Umbilical cord (tissue), 2 donors: ENCODE data around the gene MICALL2. TPM values are rescaled to one million over a fixed set of nuclear protein-coding genes. Genes with fewer than 3 reads are reported as not detected.
"Not testable (repeated sequence)": the region's sequence is repeated elsewhere in the genome, so short reads cannot be mapped to it uniquely, and the experiment has no call there.

ENCODE experiments used
- DNase-seq: peaks from one replicate; pipeline ENCODE4 v3.0.0-alpha.2; 2015; ENCODE audit warnings: low spot score
- total RNA-seq: library from RNA; depleted of rRNA; stranded (reverse); fragments of >200 nt; gene quantifications from one replicate; pipeline ENCODE4 v1.2.3, GENCODE V29; 2014; ENCODE audit warnings: low replicate concordance; ENCODE audit not compliant: insufficient read depth

Gene MICALL2
- total RNA-seq, 1 donor from 2014 or later = 13.5 TPM

GRCh38 chr7:1447551-1448244 lies 11.6 kb downstream of the MICALL2 start:
- peak; percentile 76 for DNase-seq

DNA sequence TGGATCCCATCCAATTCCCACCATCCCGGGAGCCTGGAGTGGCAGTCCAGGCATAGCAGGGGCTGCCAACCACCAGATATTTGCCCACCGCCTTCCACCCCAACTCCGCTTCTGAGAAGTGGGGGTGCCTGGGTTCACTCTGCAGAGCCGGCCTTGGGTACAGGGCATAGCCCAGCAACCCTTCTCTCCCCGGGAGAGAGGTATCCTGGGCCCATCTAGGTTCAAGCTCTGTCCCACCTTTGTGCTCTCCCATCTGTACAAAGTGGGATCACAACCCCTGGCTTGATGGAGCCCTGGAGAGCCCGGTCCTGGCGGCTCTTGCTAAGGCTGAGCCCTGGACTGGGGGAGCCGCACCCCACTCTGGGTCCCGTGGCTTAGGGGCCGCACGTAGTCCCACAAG lies 12.2 kb downstream of the MICALL2 start:
- DNase-seq = no peak

GRCh38 chr7:1446620-1447032 lies 12.6 kb downstream of the MICALL2 start:
- DNase-seq = no peak

- DNase-seq = not testable (repeated sequence)
Measured at GRCh38 chr7:1446026-1446425, 13.2 kb downstream of the MICALL2 start.

DNA sequence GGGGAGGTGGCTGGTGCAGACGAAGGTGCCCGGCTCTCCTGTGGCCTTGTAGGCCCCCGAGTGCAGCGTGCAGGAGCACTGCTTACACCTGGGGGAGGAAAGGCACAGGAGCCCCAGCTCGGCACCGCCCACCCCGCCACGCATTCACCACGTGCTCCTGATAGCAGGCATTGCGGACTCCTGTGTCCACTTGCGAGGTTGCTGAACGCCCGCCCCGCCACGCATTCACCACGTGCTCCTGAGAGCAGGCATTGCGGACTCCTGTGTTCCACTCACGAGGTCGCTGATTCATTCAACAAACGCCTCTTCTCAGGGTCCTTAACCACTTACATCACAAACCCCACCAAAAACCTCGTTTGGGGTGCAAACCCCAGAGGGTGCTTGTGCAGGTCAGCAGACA lies 13.9 kb downstream of the MICALL2 start:
- DNase-seq = no peak

DNA sequence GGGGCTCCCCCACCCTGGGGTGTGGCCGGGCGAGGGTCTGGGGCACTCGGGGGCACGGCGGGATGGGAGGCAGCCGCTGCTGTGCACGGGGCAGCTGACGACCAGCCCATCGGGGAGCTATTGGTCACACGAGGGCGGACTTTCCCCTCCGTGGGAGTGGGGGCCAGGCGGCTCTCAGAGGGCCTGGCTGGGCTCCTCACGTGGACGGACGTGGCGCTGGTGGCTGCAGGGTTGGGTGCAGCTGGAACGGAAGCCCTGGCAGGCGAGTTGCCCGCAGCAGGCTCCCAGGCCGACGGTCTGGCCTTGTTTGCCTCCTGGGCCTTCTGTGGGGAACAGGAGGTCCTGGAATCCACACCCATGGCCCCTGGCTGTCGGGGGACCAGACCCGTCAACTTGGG lies 14.3 kb downstream of the MICALL2 start:
- DNase-seq = no peak

GRCh38 chr7:1444214-1444924 lies 14.9 kb downstream of the MICALL2 start:
- DNase-seq = no peak

GRCh38 chr7:1443587-1444200 lies 15.6 kb downstream of the MICALL2 start:
- not testable (repeated sequence) for DNase-seq

- no peak for DNase-seq
Measured at GRCh38 chr7:1442355-1443124, 16.7 kb downstream of the MICALL2 start.

GRCh38 chr7:1441615-1442354 lies 17.5 kb downstream of the MICALL2 start:
- no peak for DNase-seq

DNA sequence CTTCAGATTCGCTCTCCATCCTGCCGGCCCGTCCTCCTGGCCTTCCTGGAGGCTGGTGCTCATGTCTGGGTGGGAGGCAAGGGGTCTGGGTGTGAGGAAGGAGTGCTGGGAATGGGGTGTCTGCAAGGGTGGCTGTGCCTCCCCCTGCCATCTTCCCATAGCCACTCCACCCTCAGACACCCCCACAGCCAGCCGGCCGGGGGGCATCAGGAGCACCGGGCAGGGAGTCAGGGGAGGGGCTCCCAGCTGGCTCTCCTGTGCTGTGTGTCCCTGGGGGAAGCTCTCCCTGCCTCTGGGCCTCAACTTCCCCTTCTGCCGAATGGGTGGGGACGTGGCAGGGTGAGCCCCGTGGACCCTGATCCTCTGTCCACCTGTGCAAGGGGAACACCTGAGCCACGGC lies 18.6 kb downstream of the MICALL2 start:
- DNase-seq = no peak

- no peak for DNase-seq
Measured at GRCh38 chr7:1439373-1440363, 19.6 kb downstream of the MICALL2 start.

DNA sequence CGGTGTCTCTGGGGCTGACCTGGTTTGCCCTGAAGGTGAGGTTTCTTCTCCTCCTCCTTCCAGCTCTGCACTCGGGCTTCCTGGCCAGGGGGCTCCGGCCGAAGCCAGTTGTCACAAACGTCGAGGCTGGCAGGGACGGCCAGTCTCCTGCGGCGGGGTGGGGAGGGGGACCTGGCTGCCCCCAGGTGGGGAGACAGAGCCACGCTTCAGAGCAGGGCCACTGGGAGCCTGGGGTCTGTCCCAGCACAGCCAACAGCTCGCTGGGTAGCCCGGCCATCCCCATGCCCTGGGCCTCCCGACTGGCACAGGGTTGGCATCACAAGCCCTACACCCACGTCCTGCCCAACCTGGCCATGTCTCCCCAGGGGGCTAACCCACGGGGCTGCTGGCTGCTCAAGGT lies 20.4 kb downstream of the MICALL2 start:
- DNase-seq = no peak

GRCh38 chr7:1438208-1438607 lies 21.1 kb downstream of the MICALL2 start:
- no peak for DNase-seq

DNA sequence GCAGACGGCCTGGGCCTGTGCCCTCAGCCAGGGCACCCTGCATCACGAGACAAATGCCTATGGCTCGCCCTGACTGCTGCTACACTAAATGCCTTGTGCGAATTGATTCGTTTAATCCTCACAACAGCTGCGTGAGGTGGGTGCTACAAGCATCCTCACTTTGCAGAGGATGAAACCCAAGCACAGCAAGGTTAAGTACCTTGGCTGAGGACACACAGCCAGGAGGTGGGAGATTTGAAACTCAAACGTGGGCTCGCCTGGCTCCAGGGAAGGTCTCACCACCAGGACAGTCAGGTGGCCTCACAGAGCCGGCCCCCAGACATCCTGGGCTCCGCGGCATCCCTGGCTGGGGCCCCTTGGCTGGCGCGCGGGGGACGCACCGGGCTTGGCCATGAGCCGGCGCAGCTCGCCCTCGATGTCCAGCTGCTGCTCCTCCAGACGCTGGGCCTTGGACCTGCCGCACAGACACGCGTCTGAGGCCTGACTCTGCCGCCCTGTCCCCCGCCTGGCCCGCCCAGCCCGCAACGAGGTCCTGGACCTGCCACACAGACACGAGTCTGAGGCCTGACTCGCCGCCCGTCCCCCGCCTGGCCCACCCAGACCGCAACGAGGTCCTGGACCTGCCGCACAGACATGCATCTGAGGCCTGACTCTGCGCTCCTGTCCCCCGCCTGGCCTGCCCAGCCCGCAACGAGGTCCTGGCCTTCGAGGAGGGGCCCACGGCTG lies 22.0 kb downstream of the MICALL2 start:
- no peak for DNase-seq

DNA sequence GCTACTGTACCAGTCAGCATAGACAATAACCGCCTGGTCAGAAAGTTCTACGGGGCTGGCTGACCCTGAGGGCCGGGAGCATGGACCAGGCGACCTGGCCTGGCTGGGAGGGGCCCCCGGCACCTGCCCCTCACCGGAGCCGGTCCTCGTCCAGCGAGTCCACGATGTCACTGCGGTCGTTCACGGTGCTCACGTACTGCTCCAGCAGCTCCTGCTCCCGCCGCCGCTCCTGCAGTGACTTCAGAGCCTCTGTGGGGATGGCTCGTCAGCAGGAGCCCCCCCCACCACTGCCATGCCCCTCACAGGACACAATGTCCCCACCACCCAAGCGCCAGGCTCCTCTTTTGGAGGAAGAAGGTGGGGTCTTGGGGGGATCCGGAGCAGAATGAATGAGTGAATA lies 22.7 kb downstream of the MICALL2 start:
- no peak for DNase-seq

DNA sequence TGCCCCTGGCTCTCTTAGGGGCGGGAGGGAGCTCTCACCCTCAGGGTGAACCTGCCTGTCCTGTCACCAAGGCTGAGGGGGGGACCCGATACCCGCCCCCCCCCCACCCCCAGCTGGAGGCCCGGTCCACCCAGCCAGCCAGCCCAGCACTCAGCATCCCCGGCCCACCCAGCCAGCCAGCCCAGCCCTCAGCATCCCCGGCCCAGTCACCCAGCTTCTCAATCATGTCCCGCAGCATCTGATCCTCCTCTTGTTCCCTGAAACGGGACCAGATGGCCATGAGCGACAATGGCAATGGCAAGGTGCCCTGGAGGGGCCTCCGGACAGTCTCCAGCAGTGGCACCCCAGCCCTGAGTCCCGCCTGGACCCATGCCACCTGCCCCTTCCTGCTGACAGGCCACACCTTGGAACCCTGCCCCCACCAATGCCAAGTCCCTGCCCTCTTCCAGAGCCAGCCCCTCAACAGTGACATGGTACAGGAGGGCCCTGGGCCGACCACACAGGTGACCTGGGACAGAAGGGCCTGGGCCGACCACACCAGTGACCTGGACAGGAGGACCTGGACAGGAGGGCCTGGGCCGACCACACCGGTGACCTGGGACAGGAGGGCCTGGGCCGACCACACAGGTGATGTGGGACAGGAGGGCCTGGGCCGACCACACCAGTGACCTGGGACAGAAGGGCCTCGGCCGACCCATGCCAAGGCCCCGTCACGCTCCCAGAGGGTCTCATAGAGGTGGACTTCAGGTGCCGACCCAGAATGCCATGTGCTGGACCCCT lies 24.2 kb downstream of the MICALL2 start:
- no peak for DNase-seq

- no peak for DNase-seq
Measured at GRCh38 chr7:1434165-1434718, 25.0 kb downstream of the MICALL2 start.
